ENCODE results near the gene ELFN2. TPM values are rescaled to one million over a fixed set of nuclear protein-coding genes. Genes with fewer than 3 reads are reported as not detected.

ELFN2 gene
- total and polyA plus RNA-seq, 2 of the 13 experiments (the other 11 are each of a cell fraction or from before 2014, with no cell fraction given): 0.01 TPM; not detected in 1

GRCh38 chr22:37462983-37463382 is 35.7 kb upstream of the ELFN2 start (continued):
- TF ChIP-seq REST (IDR thresholded peaks at IDR 0.05; ENCODE audit: borderline replicate concordance in 1 of 2, low read depth in 1 of 2, low read length in 2 of 2) (peak; percentile 91 to 96), WIZ (CRISPR knock-in tag; IDR thresholded peaks at IDR 0.05) (peak; percentile 88), SALL1 (CRISPR knock-in tag; IDR thresholded peaks at IDR 0.05) (peak; percentile 54), RELA (CRISPR knock-in tag; IDR thresholded peaks at IDR 0.05) (no peak), HDAC2 (CRISPR knock-in tag; IDR thresholded peaks at IDR 0.05) (0 out of 2 replicates have a peak, but pooled peaks have one; percentile 30), ZNF232 (CRISPR knock-in tag; IDR thresholded peaks at IDR 0.05; ENCODE audit: borderline replicate concordance) (peak; percentile 72; the same call in 1 of the 2 replicates), MIER3 (CRISPR knock-in tag; IDR thresholded peaks at IDR 0.05; ENCODE audit: borderline replicate concordance) (peak; percentile 45; the same call in 1 of the 2 replicates), RAD51 (IDR thresholded peaks at IDR 0.05; ENCODE audit: borderline replicate concordance) (no peak), ZNF563 (CRISPR knock-in tag; IDR thresholded peaks at IDR 0.05) (peak; percentile 26; the same call in 1 of the 2 replicates), ERF (CRISPR knock-in tag; IDR thresholded peaks at IDR 0.05) (0 out of 2 replicates have a peak, but pooled peaks have one; percentile 56), KLF6 (CRISPR knock-in tag; IDR thresholded peaks at IDR 0.05) (peak; percentile 70; the same call in 1 of the 2 replicates), KLF11 (CRISPR knock-in tag; IDR thresholded peaks at IDR 0.05) (0 out of 2 replicates have a peak, but pooled peaks have one; percentile 46), ZNF546 (CRISPR knock-in tag; conservative IDR thresholded peaks at IDR 0.05) (no peak), SRY (CRISPR knock-in tag; IDR thresholded peaks at IDR 0.05) (0 out of 2 replicates have a peak, but pooled peaks have one; percentile 35), ZNF331 (CRISPR knock-in tag; IDR thresholded peaks at IDR 0.05) (peak; percentile 46; the same call in 1 of the 2 replicates), ZNF430 (CRISPR knock-in tag; IDR thresholded peaks at IDR 0.05) (0 out of 2 replicates have a peak, but pooled peaks have one; percentile 37)
- TF ChIP-seq, protein P1, sequence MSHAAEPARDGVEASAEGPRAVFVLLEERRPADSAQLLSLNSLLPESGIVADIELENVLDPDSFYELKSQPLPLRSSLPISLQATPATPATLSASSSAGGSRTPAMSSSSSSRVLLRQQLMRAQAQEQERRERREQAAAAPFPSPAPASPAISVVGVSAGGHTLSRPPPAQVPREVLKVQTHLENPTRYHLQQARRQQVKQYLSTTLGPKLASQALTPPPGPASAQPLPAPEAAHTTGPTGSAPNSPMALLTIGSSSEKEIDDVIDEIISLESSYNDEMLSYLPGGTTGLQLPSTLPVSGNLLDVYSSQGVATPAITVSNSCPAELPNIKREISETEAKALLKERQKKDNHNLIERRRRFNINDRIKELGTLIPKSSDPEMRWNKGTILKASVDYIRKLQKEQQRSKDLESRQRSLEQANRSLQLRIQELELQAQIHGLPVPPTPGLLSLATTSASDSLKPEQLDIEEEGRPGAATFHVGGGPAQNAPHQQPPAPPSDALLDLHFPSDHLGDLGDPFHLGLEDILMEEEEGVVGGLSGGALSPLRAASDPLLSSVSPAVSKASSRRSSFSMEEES (CRISPR knock-in tag; IDR thresholded peaks at IDR 0.05): peak; percentile 65
- TF ChIP-seq, protein P2, sequence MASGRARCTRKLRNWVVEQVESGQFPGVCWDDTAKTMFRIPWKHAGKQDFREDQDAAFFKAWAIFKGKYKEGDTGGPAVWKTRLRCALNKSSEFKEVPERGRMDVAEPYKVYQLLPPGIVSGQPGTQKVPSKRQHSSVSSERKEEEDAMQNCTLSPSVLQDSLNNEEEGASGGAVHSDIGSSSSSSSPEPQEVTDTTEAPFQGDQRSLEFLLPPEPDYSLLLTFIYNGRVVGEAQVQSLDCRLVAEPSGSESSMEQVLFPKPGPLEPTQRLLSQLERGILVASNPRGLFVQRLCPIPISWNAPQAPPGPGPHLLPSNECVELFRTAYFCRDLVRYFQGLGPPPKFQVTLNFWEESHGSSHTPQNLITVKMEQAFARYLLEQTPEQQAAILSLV (CRISPR knock-in tag; IDR thresholded peaks at IDR 0.05; ENCODE audit: borderline replicate concordance): 0 out of 2 replicates have a peak, but pooled peaks have one; percentile 33
- TF ChIP-seq, protein P3, sequence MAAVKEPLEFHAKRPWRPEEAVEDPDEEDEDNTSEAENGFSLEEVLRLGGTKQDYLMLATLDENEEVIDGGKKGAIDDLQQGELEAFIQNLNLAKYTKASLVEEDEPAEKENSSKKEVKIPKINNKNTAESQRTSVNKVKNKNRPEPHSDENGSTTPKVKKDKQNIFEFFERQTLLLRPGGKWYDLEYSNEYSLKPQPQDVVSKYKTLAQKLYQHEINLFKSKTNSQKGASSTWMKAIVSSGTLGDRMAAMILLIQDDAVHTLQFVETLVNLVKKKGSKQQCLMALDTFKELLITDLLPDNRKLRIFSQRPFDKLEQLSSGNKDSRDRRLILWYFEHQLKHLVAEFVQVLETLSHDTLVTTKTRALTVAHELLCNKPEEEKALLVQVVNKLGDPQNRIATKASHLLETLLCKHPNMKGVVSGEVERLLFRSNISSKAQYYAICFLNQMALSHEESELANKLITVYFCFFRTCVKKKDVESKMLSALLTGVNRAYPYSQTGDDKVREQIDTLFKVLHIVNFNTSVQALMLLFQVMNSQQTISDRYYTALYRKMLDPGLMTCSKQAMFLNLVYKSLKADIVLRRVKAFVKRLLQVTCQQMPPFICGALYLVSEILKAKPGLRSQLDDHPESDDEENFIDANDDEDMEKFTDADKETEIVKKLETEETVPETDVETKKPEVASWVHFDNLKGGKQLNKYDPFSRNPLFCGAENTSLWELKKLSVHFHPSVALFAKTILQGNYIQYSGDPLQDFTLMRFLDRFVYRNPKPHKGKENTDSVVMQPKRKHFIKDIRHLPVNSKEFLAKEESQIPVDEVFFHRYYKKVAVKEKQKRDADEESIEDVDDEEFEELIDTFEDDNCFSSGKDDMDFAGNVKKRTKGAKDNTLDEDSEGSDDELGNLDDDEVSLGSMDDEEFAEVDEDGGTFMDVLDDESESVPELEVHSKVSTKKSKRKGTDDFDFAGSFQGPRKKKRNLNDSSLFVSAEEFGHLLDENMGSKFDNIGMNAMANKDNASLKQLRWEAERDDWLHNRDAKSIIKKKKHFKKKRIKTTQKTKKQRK (IDR thresholded peaks at IDR 0.05; ENCODE audit: low read length): no peak
- TF ChIP-seq, protein P4, sequence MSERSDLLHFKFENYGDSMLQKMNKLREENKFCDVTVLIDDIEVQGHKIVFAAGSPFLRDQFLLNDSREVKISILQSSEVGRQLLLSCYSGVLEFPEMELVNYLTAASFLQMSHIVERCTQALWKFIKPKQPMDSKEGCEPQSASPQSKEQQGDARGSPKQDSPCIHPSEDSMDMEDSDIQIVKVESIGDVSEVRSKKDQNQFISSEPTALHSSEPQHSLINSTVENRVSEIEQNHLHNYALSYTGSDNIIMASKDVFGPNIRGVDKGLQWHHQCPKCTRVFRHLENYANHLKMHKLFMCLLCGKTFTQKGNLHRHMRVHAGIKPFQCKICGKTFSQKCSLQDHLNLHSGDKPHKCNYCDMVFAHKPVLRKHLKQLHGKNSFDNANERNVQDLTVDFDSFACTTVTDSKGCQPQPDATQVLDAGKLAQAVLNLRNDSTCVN (CRISPR knock-in tag; IDR thresholded peaks at IDR 0.05; ENCODE audit: borderline replicate concordance): 0 out of 2 replicates have a peak, but pooled peaks have one; percentile 42

Measured in HepG2 (cell line).